GM12878 (cell line): ENCODE data around the gene HNRNPM. TPM values are rescaled to one million over a fixed set of nuclear protein-coding genes. Genes with fewer than 3 reads are reported as not detected.

Experiments
- ATAC-seq: fragments of 200-7000 bp; cut with Tn5 transposase; 3 replicates; pipeline ENCODE4 v1.9.1; 2020; ENCODE audit warnings: mild to moderate bottlenecking, moderate library complexity
- BruUV-seq: library from RNA; stranded (reverse); fragments of 400-500 nt; replicated peaks from 2 replicates; lab custom pipeline; 2021; lab: Mats Ljungman, UMichigan
- CTCF ChIA-PET: fragments of 300-600 bp; sonication (Branson Sonifier 250); formaldehyde crosslinking; extraction: SDS; loops from one replicate; lab custom pipeline; 2021; ENCODE audit warnings: inconsistent platforms; lab: Yijun Ruan, JAX
- POLR2A ChIA-PET: fragments of 350-600 bp; formaldehyde crosslinking; extraction: SDS; loops from one replicate; lab custom pipeline; 2021; ENCODE audit warnings: inconsistent platforms; lab: Charles Lee
- RAD21 ChIA-PET: fragments of 300-600 bp; sonication (Branson Sonifier 250); formaldehyde crosslinking; loops from one replicate; lab custom pipeline; 2023; ENCODE audit warnings: antibody characterized with exemption; ENCODE audit not compliant: unreplicated experiment; lab: Charles Lee
- SMC1A ChIA-PET: fragments of 300-600 bp; sonication (Branson Sonifier 250); formaldehyde crosslinking; loops from one replicate; lab custom pipeline; 2023; ENCODE audit not compliant: unreplicated experiment, uncharacterized antibody; lab: Charles Lee
- DNase-seq: peaks from one replicate; pipeline ENCODE4 v3.0.0-alpha.2; 2011; ENCODE audit warnings: low read depth, low spot score
- FAIRE-seq: peaks from 3 replicates; lab custom pipeline; 2011; peaks lifted over from hg19 to GRCh38; lab: Jason Lieb, UNC
- H2AFZ ChIP-seq: 2 replicates; pipeline ENCODE4 v1.6.0; 2011; ENCODE audit warnings: low read depth, low read length, control low read depth; ENCODE audit not compliant: control insufficient read depth
- H3K27ac ChIP-seq: 2 replicates; pipeline ENCODE4 v1.5.1; 2011; ENCODE audit warnings: control low read depth; ENCODE audit not compliant: control insufficient read depth, insufficient read depth
- H3K27me3 ChIP-seq, 2 experiments: replicated peaks in 1 of 2; 2 replicates each; pipeline versions ENCODE4 v1.6.0 to v1.6.1; 2011; ENCODE audit warnings: low read length in 1 of 2; ENCODE audit not compliant: control insufficient read depth in 2 of 2, insufficient read depth in 2 of 2
- H3K36me3 ChIP-seq, 2 experiments: 2 replicates each; pipeline ENCODE4 v1.5.1; 2011; ENCODE audit warnings: low read length in 1 of 2; ENCODE audit not compliant: control insufficient read depth in 2 of 2, insufficient read depth in 2 of 2
- H3K4me1 ChIP-seq: 2 replicates; pipeline ENCODE4 v1.6.1; 2011; ENCODE audit warnings: mild to moderate bottlenecking, low read length, moderate library complexity, mixed read lengths; ENCODE audit not compliant: control insufficient read depth, insufficient read depth
- H3K4me2 ChIP-seq: 2 replicates; pipeline ENCODE4 v1.6.0; 2011; ENCODE audit warnings: control low read depth; ENCODE audit not compliant: control insufficient read depth, insufficient read depth
- H3K4me3 ChIP-seq: fragments of 200-600 bp; sonication (generic); 2 replicates; pipeline ENCODE4 v1.5.1; 2016
- H3K79me2 ChIP-seq: 2 replicates; pipeline ENCODE4 v1.6.0; 2011; ENCODE audit warnings: low read length; ENCODE audit not compliant: control insufficient read depth, insufficient read depth
- H3K9ac ChIP-seq: 2 replicates; pipeline ENCODE4 v1.8.0; 2011; ENCODE audit warnings: low read length, control low read depth, mixed read lengths; ENCODE audit not compliant: control insufficient read depth, insufficient read depth
- H3K9me3 ChIP-seq: replicated peaks from 3 replicates; pipeline ENCODE4 v1.5.1; 2011; ENCODE audit warnings: mild to moderate bottlenecking, low read length; ENCODE audit not compliant: control insufficient read depth, insufficient read depth
- H4K20me1 ChIP-seq: 2 replicates; pipeline ENCODE4 v1.6.0; 2011; ENCODE audit not compliant: control insufficient read depth, insufficient read depth
- ASH2L ChIP-seq: fragments of 300-600, 200-600 bp; sonication (generic); IDR thresholded peaks from 2 replicates; pipeline ENCODE4 v1.6.1; 2017; ENCODE audit warnings: low read depth, mild to moderate bottlenecking, borderline replicate concordance
- ATF7 ChIP-seq: fragments of 450-650 bp; IDR thresholded peaks from 2 replicates; pipeline ENCODE4 v1.6.1; 2016; ENCODE audit warnings: low read depth, mild to moderate bottlenecking
- BACH1 ChIP-seq: fragments of 450-650 bp; IDR thresholded peaks from 2 replicates; pipeline ENCODE4 v1.6.1; 2017; ENCODE audit warnings: mild to moderate bottlenecking, borderline replicate concordance
- HCFC1 ChIP-seq: fragments of 150-350 bp; IDR thresholded peaks from 2 replicates; pipeline ENCODE4 v1.6.1; 2014; ENCODE audit warnings: low read length
- HDGF ChIP-seq: fragments of 450-650 bp; IDR thresholded peaks from 2 replicates; pipeline ENCODE4 v1.6.1; 2016; ENCODE audit warnings: antibody characterized with exemption
- IRF4 ChIP-seq: IDR thresholded peaks from 2 replicates; pipeline ENCODE4 v1.6.1; 2011; ENCODE audit warnings: low read depth, low read length
- NFYA ChIP-seq: IDR thresholded peaks from 2 replicates; pipeline ENCODE4 v1.6.1; 2011; ENCODE audit warnings: low read depth, mild to moderate bottlenecking, low read length, improper control_type of control experiment, borderline replicate concordance
- NRF1 ChIP-seq: conservative IDR thresholded peaks from 2 replicates; pipeline ENCODE4 v1.6.1; 2011; ENCODE audit warnings: mild to moderate bottlenecking, low read depth, low read length, improper control_type of control experiment
- RAD21 ChIP-seq: IDR thresholded peaks from 2 replicates; pipeline ENCODE4 v1.6.1; 2011; ENCODE audit warnings: mild to moderate bottlenecking, low read depth, low read length, moderate library complexity; ENCODE audit not compliant: insufficient read depth
- SREBF1 ChIP-seq: IDR thresholded peaks from 2 replicates; pipeline ENCODE4 v1.6.1; 2012; ENCODE audit warnings: mild to moderate bottlenecking, low read length
- WGBS: methylation state at CpG from one replicate; pipeline ENCODE4 v1.1.6; 2016; ENCODE audit warnings: low lambda C conversion rate; ENCODE audit not compliant: insufficient replicate concordance, insufficient coverage; ENCODE audit errors: missing lambda C conversion rate; 5-methylcytosine and 5-hydroxymethylcytosine counted together
- in situ Hi-C: fragments of 300-500 bp; cut with MboI; formaldehyde crosslinking; loops from 9 replicates; pipeline ENCODE4 v1.14.3; 2018; ENCODE audit warnings: mixed read lengths
- intact Hi-C: fragments of 100-400 bp; cut with micrococcal nuclease; formaldehyde crosslinking; loops from one replicate; pipeline ENCODE4 v1.14.2; 2022; ENCODE audit not compliant: unreplicated experiment
- polyA plus RNA-seq, 11 experiments: library from polyadenylated mRNA; depleted of rRNA in 4 of 11; unstranded in 6 of 11; stranded (reverse) in 5 of 11; fragments of >200 nt; fragmentation: Nextera tagmentation in 4 of 11; fragmentation: Illumina TruSeq in 1 of 11; extraction: Ambion mirVana in 4 of 11; extraction: Trizol in 1 of 11; gene quantifications; 1 replicate in 1 of 11; 2 replicates in 10 of 11; pipeline versions ENCODE4 v1.2.1 to v1.2.3, GENCODE V29; 2011 to 2016; ENCODE audit warnings: inconsistent platforms in 2 of 11, missing spikeins in 2 of 11, low read depth in 1 of 11
- total RNA-seq, 4 experiments: library from RNA; depleted of rRNA in 3 of 4; stranded (reverse); fragments of >200 nt in 3 of 4; fragmentation: Illumina TruSeq in 1 of 4; extraction: Trizol in 1 of 4; gene quantifications; 2 replicates each; pipeline versions ENCODE4 v1.2.1 to v1.2.3, GENCODE V29; 2013 to 2021
- TF ChIP-seq, protein P1 (sequence below): IDR thresholded peaks from 2 replicates; pipeline ENCODE4 v1.6.1; 2012; ENCODE audit warnings: low read depth, low read length, improper control_type of control experiment
- TF ChIP-seq, protein P2 (sequence below): fragments of 450-650 bp; IDR thresholded peaks from 2 replicates; pipeline ENCODE4 v1.6.1; 2016; ENCODE audit warnings: mild to moderate bottlenecking
- TF ChIP-seq, protein P3 (sequence below): fragments of 450-650 bp; IDR thresholded peaks from 2 replicates; pipeline ENCODE4 v1.6.1; 2016; ENCODE audit warnings: mild to moderate bottlenecking
- TF ChIP-seq, protein P4 (sequence below): IDR thresholded peaks from 2 replicates; pipeline ENCODE4 v1.6.1; 2012; ENCODE audit warnings: low read length, inconsistent platforms

Gene HNRNPM
- total and polyA plus RNA-seq, 10 of the 15 experiments (the other 5 are each of a cell fraction or from before 2014, with no cell fraction given): 14.3 to 415 (median 198) TPM

GRCh38 chr19:8466018-8466417 is 21.2 kb downstream of the HNRNPM start (continued):
- TF ChIP-seq ASH2L (no peak), HCFC1 (no peak), IRF4 (no peak)

DNA sequence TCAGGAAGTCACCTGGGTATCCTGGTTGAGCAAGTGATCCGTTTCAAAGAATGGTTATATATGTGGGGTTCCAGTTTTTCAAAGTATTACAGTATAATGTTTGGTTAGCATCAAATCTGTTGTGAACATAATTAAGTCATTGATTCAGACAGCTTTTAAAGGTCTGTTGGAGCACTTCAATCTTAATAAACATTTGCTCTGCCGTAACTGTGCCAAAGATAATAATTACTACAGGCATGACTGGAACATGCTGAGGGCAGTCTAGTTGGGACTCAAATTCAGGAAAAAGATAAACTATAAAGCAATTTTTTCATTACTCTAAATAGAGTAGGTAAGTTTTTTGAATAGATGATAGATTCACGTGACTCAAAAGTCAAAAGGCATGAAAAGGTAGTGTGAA is 23.3 kb downstream of the HNRNPM start:
- intact Hi-C loops (no loop called here), in situ Hi-C loops (no loop called here)
- no peak overlapping the region for H3K4me3 ChIP-seq
- H4K20me1 ChIP-seq: peaks cover 6% of the 10 kb centered on the region
- no peaks in the 10 kb centered on the region for H3K9me3 ChIP-seq
- H3K27ac ChIP-seq: no peak overlapping the region
- ATAC-seq (no peak), DNase-seq (no peak)
- ChIA-PET SMC1A (interaction anchor here (2.7 kb wide), 1 partner anchor 20 kb away, joined by 8 read pairs; no protein-coding TSS in a partner anchor), CTCF (no interaction called here), POLR2A (no interaction called here)
- peaks cover 14% of the 10 kb centered on the region for H3K79me2 ChIP-seq
- H2AFZ ChIP-seq: no peak overlapping the region
- H3K4me1 ChIP-seq: peaks cover 12% of the 10 kb centered on the region
- no peak overlapping the region for H3K9ac ChIP-seq
- no peak overlapping the region for H3K4me2 ChIP-seq
- no peak for TF ChIP-seq RAD21
- TF ChIP-seq, protein P1, sequence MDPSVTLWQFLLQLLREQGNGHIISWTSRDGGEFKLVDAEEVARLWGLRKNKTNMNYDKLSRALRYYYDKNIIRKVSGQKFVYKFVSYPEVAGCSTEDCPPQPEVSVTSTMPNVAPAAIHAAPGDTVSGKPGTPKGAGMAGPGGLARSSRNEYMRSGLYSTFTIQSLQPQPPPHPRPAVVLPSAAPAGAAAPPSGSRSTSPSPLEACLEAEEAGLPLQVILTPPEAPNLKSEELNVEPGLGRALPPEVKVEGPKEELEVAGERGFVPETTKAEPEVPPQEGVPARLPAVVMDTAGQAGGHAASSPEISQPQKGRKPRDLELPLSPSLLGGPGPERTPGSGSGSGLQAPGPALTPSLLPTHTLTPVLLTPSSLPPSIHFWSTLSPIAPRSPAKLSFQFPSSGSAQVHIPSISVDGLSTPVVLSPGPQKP: no peak
- TF ChIP-seq ATF7: no peak
- no peak for TF ChIP-seq SREBF1
- TF ChIP-seq NRF1: no peak
- TF ChIP-seq, protein P2, sequence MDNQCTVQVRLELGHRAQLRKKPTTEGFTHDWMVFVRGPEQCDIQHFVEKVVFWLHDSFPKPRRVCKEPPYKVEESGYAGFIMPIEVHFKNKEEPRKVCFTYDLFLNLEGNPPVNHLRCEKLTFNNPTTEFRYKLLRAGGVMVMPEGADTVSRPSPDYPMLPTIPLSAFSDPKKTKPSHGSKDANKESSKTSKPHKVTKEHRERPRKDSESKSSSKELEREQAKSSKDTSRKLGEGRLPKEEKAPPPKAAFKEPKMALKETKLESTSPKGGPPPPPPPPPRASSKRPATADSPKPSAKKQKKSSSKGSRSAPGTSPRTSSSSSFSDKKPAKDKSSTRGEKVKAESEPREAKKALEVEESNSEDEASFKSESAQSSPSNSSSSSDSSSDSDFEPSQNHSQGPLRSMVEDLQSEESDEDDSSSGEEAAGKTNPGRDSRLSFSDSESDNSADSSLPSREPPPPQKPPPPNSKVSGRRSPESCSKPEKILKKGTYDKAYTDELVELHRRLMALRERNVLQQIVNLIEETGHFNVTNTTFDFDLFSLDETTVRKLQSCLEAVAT: no peak
- TF ChIP-seq NFYA: no peak
- no peak for TF ChIP-seq BACH1
- no peak for TF ChIP-seq HDGF
- TF ChIP-seq, protein P3, sequence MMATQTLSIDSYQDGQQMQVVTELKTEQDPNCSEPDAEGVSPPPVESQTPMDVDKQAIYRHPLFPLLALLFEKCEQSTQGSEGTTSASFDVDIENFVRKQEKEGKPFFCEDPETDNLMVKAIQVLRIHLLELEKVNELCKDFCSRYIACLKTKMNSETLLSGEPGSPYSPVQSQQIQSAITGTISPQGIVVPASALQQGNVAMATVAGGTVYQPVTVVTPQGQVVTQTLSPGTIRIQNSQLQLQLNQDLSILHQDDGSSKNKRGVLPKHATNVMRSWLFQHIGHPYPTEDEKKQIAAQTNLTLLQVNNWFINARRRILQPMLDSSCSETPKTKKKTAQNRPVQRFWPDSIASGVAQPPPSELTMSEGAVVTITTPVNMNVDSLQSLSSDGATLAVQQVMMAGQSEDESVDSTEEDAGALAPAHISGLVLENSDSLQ: no peak
- TF ChIP-seq, protein P4, sequence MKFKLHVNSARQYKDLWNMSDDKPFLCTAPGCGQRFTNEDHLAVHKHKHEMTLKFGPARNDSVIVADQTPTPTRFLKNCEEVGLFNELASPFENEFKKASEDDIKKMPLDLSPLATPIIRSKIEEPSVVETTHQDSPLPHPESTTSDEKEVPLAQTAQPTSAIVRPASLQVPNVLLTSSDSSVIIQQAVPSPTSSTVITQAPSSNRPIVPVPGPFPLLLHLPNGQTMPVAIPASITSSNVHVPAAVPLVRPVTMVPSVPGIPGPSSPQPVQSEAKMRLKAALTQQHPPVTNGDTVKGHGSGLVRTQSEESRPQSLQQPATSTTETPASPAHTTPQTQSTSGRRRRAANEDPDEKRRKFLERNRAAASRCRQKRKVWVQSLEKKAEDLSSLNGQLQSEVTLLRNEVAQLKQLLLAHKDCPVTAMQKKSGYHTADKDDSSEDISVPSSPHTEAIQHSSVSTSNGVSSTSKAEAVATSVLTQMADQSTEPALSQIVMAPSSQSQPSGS: no peak
- TF ChIP-seq, all 136 proteins: peak for 0
- BruUV-seq: no TSS peak
- peaks cover 43 to 46% of the 10 kb centered on the region in 2 experiments for H3K36me3 ChIP-seq
- no peaks in the 10 kb centered on the region for H3K27me3 ChIP-seq
- RAD21 ChIA-PET: no interaction called here
- WGBS: 98% methylated on average over 3 of the region's 3 CpGs
- FAIRE-seq: no peak
